K562 (cell line): Measurements from ENCODE around the gene FASN. TPM values are rescaled to one million over a fixed set of nuclear protein-coding genes. Genes with fewer than 3 reads are reported as not detected.

Source experiments
- ATAC-seq: fragments of 200-7000 bp; cut with Tn5 transposase; 3 replicates; pipeline ENCODE4 v1.9.1; 2020; ENCODE audit warnings: moderate library complexity
- BruUV-seq: library from RNA; stranded (reverse); fragments of 400-500 nt; replicated peaks from 2 replicates; lab custom pipeline; 2021; lab: Mats Ljungman, UMichigan
- CTCF ChIA-PET: fragments of 300-600 bp; formaldehyde crosslinking; extraction: SDS; loops from one replicate; lab custom pipeline; 2021; ENCODE audit warnings: low intra/inter-chr PET ratio; lab: Yijun Ruan, JAX
- POLR2A ChIA-PET: fragments of 300-600, 350-650 bp; sonication (Branson Sonifier 250); formaldehyde crosslinking; extraction: SDS; loops from one replicate; lab custom pipeline; 2021; ENCODE audit warnings: antibody characterized with exemption, inconsistent platforms; lab: Yijun Ruan, JAX
- DNase-seq, 4 experiments: peaks; one replicate each; pipeline versions ENCODE4 v3.0.0 to v3.0.0-alpha.2; 2011 to 2018; ENCODE audit warnings: low spot score in 3 of 4, mixed read lengths in 3 of 4; ENCODE audit errors: extremely low read depth in 1 of 4
- FAIRE-seq: peaks from 2 replicates; lab custom pipeline; 2011; peaks lifted over from hg19 to GRCh38; lab: Jason Lieb, UNC
- H2AFZ ChIP-seq: 2 replicates; pipeline ENCODE4 v1.6.0; 2011; ENCODE audit warnings: low read depth, low read length, control low read depth, inconsistent platforms
- H3K27ac ChIP-seq: fragments of 200-600 bp; 3 replicates; pipeline ENCODE4 v1.8.0; 2011; ENCODE audit warnings: low read depth, mild to moderate bottlenecking, control low read depth, inconsistent platforms, low read length, moderate library complexity, mixed read lengths; ENCODE audit errors: extremely low read depth
- H3K27me3 ChIP-seq, 2 experiments: fragments of 300-600 bp in 1 of 2; 2 replicates in 1 of 2; 3 replicates in 1 of 2; pipeline versions ENCODE4 v1.6.0 to v1.8.0; 2011; ENCODE audit warnings: inconsistent platforms in 2 of 2, low read length in 2 of 2, mild to moderate bottlenecking in 1 of 2, mixed read lengths in 1 of 2, moderate library complexity in 1 of 2; ENCODE audit not compliant: control insufficient read depth in 2 of 2, insufficient read depth in 2 of 2
- H3K36me3 ChIP-seq: fragments of 300-600 bp; 3 replicates; pipeline ENCODE4 v1.8.0; 2011; ENCODE audit warnings: mild to moderate bottlenecking, low read length, inconsistent platforms; ENCODE audit not compliant: control insufficient read depth, insufficient read depth
- H3K4me1 ChIP-seq, 2 experiments: fragments of 200-600 bp in 1 of 2; replicated peaks in 1 of 2; 2 replicates in 1 of 2; 3 replicates in 1 of 2; pipeline versions ENCODE4 v1.5.1 to v1.8.0; 2011; ENCODE audit warnings: inconsistent platforms in 2 of 2, low read length in 2 of 2, mild to moderate bottlenecking in 1 of 2, mixed read lengths in 1 of 2, moderate library complexity in 1 of 2; ENCODE audit not compliant: control insufficient read depth in 2 of 2, insufficient read depth in 2 of 2
- H3K4me2 ChIP-seq: 2 replicates; pipeline ENCODE4 v1.6.1; 2011; ENCODE audit warnings: low read length, control low read depth, inconsistent platforms, mixed read lengths; ENCODE audit not compliant: insufficient read depth
- H3K4me3 ChIP-seq: fragments of 200-600 bp; sonication (generic), shearing (Covaris generic); 2 replicates; pipeline ENCODE4 v1.5.1; 2016; ENCODE audit warnings: control low read depth, inconsistent platforms
- H3K79me2 ChIP-seq: fragments of 200-600 bp; 3 replicates; pipeline ENCODE4 v1.8.0; 2011; ENCODE audit warnings: low read length, inconsistent platforms; ENCODE audit not compliant: control insufficient read depth, insufficient read depth
- H3K9ac ChIP-seq, 2 experiments: 2 replicates each; pipeline versions ENCODE4 v1.6.0 to v1.6.1; 2011; ENCODE audit warnings: low read depth in 2 of 2, low read length in 2 of 2, control low read depth in 1 of 2, inconsistent platforms in 1 of 2, mild to moderate bottlenecking in 1 of 2, mixed read lengths in 1 of 2; ENCODE audit not compliant: insufficient read depth in 1 of 2
- H3K9me1 ChIP-seq: one replicate; pipeline ENCODE4 v1.6.0; 2011; ENCODE audit warnings: inconsistent platforms, mild to moderate bottlenecking, low read length, moderate library complexity; ENCODE audit not compliant: control insufficient read depth, insufficient read depth
- H3K9me3 ChIP-seq: replicated peaks from 2 replicates; pipeline ENCODE4 v1.5.1; 2011; ENCODE audit warnings: low read depth, low read length, inconsistent platforms; ENCODE audit not compliant: control insufficient read depth, insufficient read depth
- H4K20me1 ChIP-seq: replicated peaks from 2 replicates; pipeline ENCODE4 v1.6.1; 2011; ENCODE audit warnings: low read length, inconsistent platforms, mixed read lengths; ENCODE audit not compliant: control insufficient read depth, insufficient read depth
- ATF3 ChIP-seq, 2 experiments: fragments of 450-650 bp in 1 of 2; sonication (generic) in 1 of 2; formaldehyde crosslinking in 1 of 2; IDR thresholded peaks in 1 of 2; conservative IDR thresholded peaks in 1 of 2; 2 replicates each; pipeline versions ENCODE4 v1.6.1 to v1.8.1; 2016 to 2023; ENCODE audit warnings: mild to moderate bottlenecking in 2 of 2, moderate library complexity in 2 of 2, inconsistent platforms in 1 of 2, missing genetic modification reagents in 1 of 2
- KDM5B ChIP-seq: fragments of 200-600 bp; sonication (generic); IDR thresholded peaks from 2 replicates; pipeline ENCODE4 v1.6.1; 2012; ENCODE audit warnings: low read depth, mild to moderate bottlenecking, moderate library complexity, low read length, control low read depth, inconsistent platforms; ENCODE audit not compliant: insufficient replicate concordance
- MNT ChIP-seq, 2 experiments: fragments of 450-650 bp; conservative IDR thresholded peaks; 2 replicates each; pipeline ENCODE4 v1.6.1; 2017; ENCODE audit warnings: mild to moderate bottlenecking in 2 of 2, moderate library complexity in 2 of 2
- MYNN ChIP-seq, 2 experiments: sonication (generic); formaldehyde crosslinking in 1 of 2; IDR thresholded peaks; 2 replicates each; pipeline versions ENCODE4 v1.5.0 to v1.6.1; 2016 to 2020; ENCODE audit warnings: antibody characterized with exemption in 1 of 2, missing genetic modification reagents in 1 of 2
- NCOA2 ChIP-seq, 2 experiments: fragments of 450-650 bp; IDR thresholded peaks; 2 replicates each; pipeline ENCODE4 v1.6.1; 2018; ENCODE audit warnings: mild to moderate bottlenecking in 2 of 2, moderate library complexity in 1 of 2; ENCODE audit not compliant: partially characterized antibody in 2 of 2
- POLR2A ChIP-seq: fragments of 450-650 bp; conservative IDR thresholded peaks from 2 replicates; pipeline ENCODE4 v1.6.1; 2016
- POLR2AphosphoS2 ChIP-seq: IDR thresholded peaks from 2 replicates; pipeline ENCODE4 v1.6.1; 2012; ENCODE audit warnings: low read length, improper control_type of control experiment
- POLR2B ChIP-seq: fragments of 450-650 bp; IDR thresholded peaks from 2 replicates; pipeline ENCODE4 v1.6.1; 2018; ENCODE audit warnings: low read depth; ENCODE audit not compliant: partially characterized antibody
- POLR2G ChIP-seq: fragments of 200-400 bp; formaldehyde crosslinking; IDR thresholded peaks from 2 replicates; pipeline ENCODE4 v1.6.1; 2017; ENCODE audit warnings: low read depth, mild to moderate bottlenecking, antibody characterized with exemption, low read length, moderate library complexity
- RBFOX2 ChIP-seq: fragments of 200-400 bp; formaldehyde crosslinking; IDR thresholded peaks from 2 replicates; pipeline ENCODE4 v1.6.1; 2017; ENCODE audit warnings: low read depth, mild to moderate bottlenecking, low read length, moderate library complexity
- ZNF561 ChIP-seq: fragments of 450-650 bp; formaldehyde crosslinking; conservative IDR thresholded peaks from 2 replicates; pipeline ENCODE4 v1.4.0; 2020; ENCODE audit warnings: mild to moderate bottlenecking, moderate library complexity
- ZNF696 ChIP-seq: fragments of 250-450 bp; sonication (Bioruptor Pico); conservative IDR thresholded peaks from 2 replicates; pipeline ENCODE4 v1.4.0; 2020; ENCODE audit warnings: mild to moderate bottlenecking, moderate library complexity
- WGBS: fragments of 100-300 bp; shearing (Covaris generic); methylation state at CpG from one replicate; pipeline ENCODE4 v1.1.6; 2016; ENCODE audit warnings: low coverage, mixed read lengths; ENCODE audit not compliant: insufficient coverage; ENCODE audit errors: missing lambda C conversion rate; 5-methylcytosine and 5-hydroxymethylcytosine counted together
- in situ Hi-C: fragments of 300-500 bp; cut with MboI; formaldehyde crosslinking; loops from 4 replicates; pipeline ENCODE4 v1.15.0; 2018; ENCODE audit warnings: inconsistent platforms, mixed read lengths
- intact Hi-C: fragments of 100-400 bp; cut with micrococcal nuclease; formaldehyde crosslinking; loops from 2 replicates; pipeline ENCODE4 v1.14.2; 2022
- polyA plus RNA-seq, 8 experiments: library from polyadenylated mRNA; depleted of rRNA in 4 of 8; stranded (reverse) in 5 of 8; unstranded in 3 of 8; fragments of >200 nt; fragmentation: Nextera tagmentation in 2 of 8; fragmentation: Illumina TruSeq in 1 of 8; extraction: Ambion mirVana in 2 of 8; extraction: Trizol in 1 of 8; gene quantifications; 2 replicates each; pipeline versions ENCODE4 v1.2.1 to v1.2.3, GENCODE V29; 2011 to 2014; ENCODE audit warnings: inconsistent platforms in 1 of 8, missing spikeins in 1 of 8
- total RNA-seq, 7 experiments: library from RNA; depleted of rRNA in 6 of 7; stranded (reverse); fragments of >200 nt in 6 of 7; fragmentation: Illumina TruSeq in 2 of 7; extraction: Trizol in 2 of 7; gene quantifications; 2 replicates each; pipeline versions ENCODE4 v1.2.1 to v1.2.3, GENCODE V29; 2011 to 2021; ENCODE audit warnings: low replicate concordance in 1 of 7

FASN gene
- total and polyA plus RNA-seq, 9 of the 15 experiments (the other 6 are each of a cell fraction or from before 2014, with no cell fraction given): 0.15 to 663 (median 49.9) TPM

DNA sequence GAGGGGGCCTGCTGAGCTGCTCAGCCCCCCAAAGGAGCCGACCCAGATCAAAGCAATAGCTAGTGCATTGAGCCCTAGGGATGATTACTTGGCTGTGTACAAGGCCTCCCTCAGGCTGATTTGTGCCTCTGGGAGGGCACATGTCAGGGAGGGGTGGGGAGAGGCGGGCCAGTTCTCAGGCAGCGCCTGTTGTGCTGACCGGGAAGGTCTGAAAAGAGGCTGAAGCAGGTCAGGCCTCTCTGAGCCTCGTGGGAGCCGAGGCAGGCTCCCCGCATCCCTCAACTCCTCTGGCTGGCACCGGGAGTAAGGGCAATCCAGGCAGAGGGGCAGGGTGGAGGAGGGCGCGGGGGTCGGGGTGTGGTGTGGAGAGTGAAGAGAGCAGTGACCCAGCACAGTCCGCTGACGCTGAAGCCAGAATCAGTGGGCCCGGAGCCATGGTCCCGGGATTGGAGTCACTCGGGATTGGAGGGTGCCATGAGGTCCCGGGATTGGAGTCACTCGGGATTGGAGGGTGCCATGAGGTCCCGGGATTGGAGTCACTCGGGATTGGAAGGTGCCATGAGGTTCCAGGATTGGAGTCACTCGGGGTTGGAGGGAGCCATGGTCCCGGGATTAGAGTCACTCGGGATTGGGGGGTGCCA, 63.5 kb downstream of the FASN start:
- BruUV-seq: no TSS peak
- Histone ChIP-seq H4K20me1 (peaks cover 21% of the 10 kb centered on the region; the same call in 1 of the 2 replicates), H3K79me2 (peaks cover 41% of the 10 kb centered on the region), H3K9me3 (no peaks in the 10 kb centered on the region), H3K4me2 (no peak overlapping the region), H3K36me3 (peaks cover 38% of the 10 kb centered on the region; the same call in 2 of the 3 replicates), H2AFZ (no peak overlapping the region), H3K4me3 (no peak overlapping the region), H3K27ac (no peak overlapping the region), H3K9me1 (peaks cover 6% of the 10 kb centered on the region), H3K9ac (peak overlapping the region in 1 of 2 experiments; percentile 80; a peak in 2 of 4 replicates), H3K4me1 (peaks cover 29 to 80% of the 10 kb centered on the region in 2 experiments), H3K27me3 (no peaks in the 10 kb centered on the region)
- no peak for DNase-seq
- in situ Hi-C loops: loop anchor here (5.0 kb wide), 1 partner anchor 123 kb away; no protein-coding TSS in a partner anchor
- ChIA-PET CTCF (no interaction called here), POLR2A (interaction anchor here (0.5 to 6.4 kb wide), 6 partner anchors 9 to 255 kb away, joined by 3 to 51 read pairs (median 4); partner anchors contain the start of genes CENPX and LRRC45)
- TF ChIP-seq NCOA2 (IDR thresholded peaks at IDR 0.05; ENCODE audit: partially characterized antibody in 2 of 2) (no peak), POLR2G (peak; percentile 65; the same call in 1 of the 2 replicates), POLR2A (peak; percentile 67; the same call in 1 of the 2 replicates), RBFOX2 (0 out of 2 replicates have a peak, but pooled peaks have one; percentile 19), ZNF696 (no peak), ATF3 (IDR thresholded peaks at IDR 0.05) (no peak), ATF3 (CRISPR knock-in tag; conservative IDR thresholded peaks at IDR 0.05) (no peak), POLR2B (peak; percentile 45), POLR2AphosphoS2 (peak; percentile 70; the same call in 1 of the 2 replicates), ZNF561 (CRISPR knock-in tag) (no peak), KDM5B (peak; percentile 48), MYNN (IDR thresholded peaks at IDR 0.05) (peak; percentile 38; the same call in 1 of the 2 replicates), MYNN (CRISPR knock-in tag; IDR thresholded peaks at IDR 0.05) (no peak), MNT (conservative IDR thresholded peaks at IDR 0.05) (peak in 1 of 2 experiments; percentile 36; a peak in 1 of 4 replicates)
- intact Hi-C loops: loop anchor here (5.0 to 10.0 kb wide), 2 partner anchors 63 to 310 kb away; partner anchors contain the start of gene FASN
- ATAC-seq: no peak
- 70% methylated on average over 16 of the region's 23 CpGs for WGBS
- no peak for FAIRE-seq
